Small intestine (tissue), 7 donors: Measurements from ENCODE around the gene TGFB1. TPM values are rescaled to one million over a fixed set of nuclear protein-coding genes. Genes with fewer than 3 reads are reported as not detected.
A peak's percentile ranks its signal among the peaks of the same experiment; 100 is the strongest.
"Not testable (repeated sequence)": the region's sequence is repeated elsewhere in the genome, so short reads cannot be mapped to it uniquely, and the experiment has no call there.

Experiments used
- DNase-seq, 2 donors: peaks; one replicate each; pipeline versions ENCODE4 v3.0.0 to v3.0.0-alpha.2; 2013
- FAIRE-seq: peaks from 2 replicates; lab custom pipeline; 2012; peaks lifted over from hg19 to GRCh38; lab: Jason Lieb, UNC
- H3K27ac ChIP-seq, 3 donors: one replicate each; pipeline ENCODE4 v1.5.1; 2013; ENCODE audit warnings: low read length in 2 of 3, mild to moderate bottlenecking in 2 of 3, control low read depth in 1 of 3, inconsistent platforms in 1 of 3, low read depth in 1 of 3, moderate library complexity in 1 of 3
- H3K27me3 ChIP-seq, 3 donors: one replicate each; pipeline ENCODE4 v1.6.1; 2013; ENCODE audit warnings: low read length in 3 of 3, inconsistent platforms in 1 of 3; ENCODE audit not compliant: control insufficient read depth in 3 of 3, insufficient read depth in 3 of 3
- H3K36me3 ChIP-seq, 3 donors: one replicate each; pipeline ENCODE4 v1.6.1; 2013; ENCODE audit warnings: low read length in 3 of 3, inconsistent platforms in 1 of 3, low read depth in 1 of 3, mild to moderate bottlenecking in 1 of 3, moderate library complexity in 1 of 3; ENCODE audit not compliant: control insufficient read depth in 3 of 3, insufficient read depth in 2 of 3
- H3K4me1 ChIP-seq, 3 donors: one replicate each; pipeline ENCODE4 v1.6.1; 2013; ENCODE audit warnings: low read length in 2 of 3, inconsistent platforms in 1 of 3, low read depth in 1 of 3, mild to moderate bottlenecking in 1 of 3, moderate library complexity in 1 of 3; ENCODE audit not compliant: control insufficient read depth in 3 of 3, insufficient read depth in 2 of 3
- H3K4me3 ChIP-seq, 3 donors: one replicate each; pipeline ENCODE4 v1.5.1; 2013; ENCODE audit warnings: low read length in 3 of 3, control low read depth in 1 of 3, inconsistent platforms in 1 of 3, low read depth in 1 of 3, mild to moderate bottlenecking in 1 of 3, moderate library complexity in 1 of 3
- H3K9me3 ChIP-seq, 2 donors: one replicate each; pipeline ENCODE4 v1.6.1; 2013; ENCODE audit warnings: low read depth in 1 of 2, low read length in 1 of 2; ENCODE audit not compliant: control insufficient read depth in 2 of 2, insufficient read depth in 1 of 2
- WGBS, 3 donors: extraction: QIAGEN DNeasy Blood & Tissue Kit; methylation state at CpG; one replicate each; pipeline ENCODE4 v1.1.7; 2013; 5-methylcytosine and 5-hydroxymethylcytosine counted together
- polyA plus RNA-seq, 4 donors: library from polyadenylated mRNA; stranded (reverse) in 3 of 4; unstranded in 1 of 4; fragments of 200-250 nt in 3 of 4; fragments of 120-200 nt in 1 of 4; gene quantifications; one replicate each; pipeline versions ENCODE4 v1.2.1 to v1.2.3, GENCODE V29; 2013
- donor health status: healthy with polysubstance abuse.
- donor health status: control.
- donor health status: control.
- donor health status: Bipolar disorder and iron deficiency.
- donor health status: healthy.

The TGFB1 gene
- polyA plus RNA-seq, 4 donors, result 1.1 to 18.8 (median 8.5) TPM

- no peak for DNase-seq
- H3K4me3 ChIP-seq, result peak overlapping the region in 2 of 3 donors; percentile 51 to 54
- no peak for FAIRE-seq
- no peaks in the 10 kb centered on the region for H3K27me3 ChIP-seq
- no peaks in the 10 kb centered on the region for H3K9me3 ChIP-seq
- H3K27ac ChIP-seq, result peak overlapping the region in 1 of 3 donors; percentile 63
- peaks cover 0 to 8% (median 0%) of the 10 kb centered on the region in 3 donors for H3K36me3 ChIP-seq
- 62 to 68% (median 65%) methylated on average over 8 of the region's 8 CpGs for WGBS, 3 donors
- peaks cover 0 to 5% (median 0%) of the 10 kb centered on the region in 3 donors for H3K4me1 ChIP-seq
Measured at GRCh38 chr19:41376998-41377365, 23.3 kb upstream of the TGFB1 start.

GRCh38 chr19:41376241-41376997 lies 22.7 kb upstream of the TGFB1 start, which contains the start of gene TMEM91:
Gene TMEM91, plus strand, starts transcription at chr19:41376533. Its CDS starts 1,777 bp downstream, at chr19:41378310.
- H3K36me3 ChIP-seq, result peaks cover 0 to 5% (median 0%) of the 10 kb centered on the region in 3 donors
- peaks cover 0 to 5% (median 0%) of the 10 kb centered on the region in 3 donors for H3K4me1 ChIP-seq
- no peaks in the 10 kb centered on the region for H3K9me3 ChIP-seq
- H3K27ac ChIP-seq, result peak within 1 kb of the TSS in 1 of 3 donors; percentile 63
- WGBS, 3 donors, result 7 to 9% (median 8%) methylated on average over 44 to 47 of the region's 47 CpGs
- FAIRE-seq, result no peak
- DNase-seq, result peak in 1 of 2 donors; percentile 76
- H3K4me3 ChIP-seq, result peak within 1 kb of the TSS; percentile 51 to 62 (median 54)
- no peaks in the 10 kb centered on the region for H3K27me3 ChIP-seq

GRCh38 chr19:41373993-41374392 lies 20.3 kb upstream of the TGFB1 start:
- H3K27ac ChIP-seq, result no peak overlapping the region
- H3K27me3 ChIP-seq, result no peaks in the 10 kb centered on the region
- WGBS, 3 donors, result 12 to 31% (median 21%) methylated on average over 12 of the region's 12 CpGs
- peaks cover 0 to 5% (median 0%) of the 10 kb centered on the region in 3 donors for H3K4me1 ChIP-seq
- DNase-seq (peak; percentile 49 to 53), FAIRE-seq (no peak)
- H3K4me3 ChIP-seq, result no peak overlapping the region
- H3K36me3 ChIP-seq, result peaks cover 0 to 8% (median 0%) of the 10 kb centered on the region in 3 donors
- H3K9me3 ChIP-seq, result no peaks in the 10 kb centered on the region

DNA sequence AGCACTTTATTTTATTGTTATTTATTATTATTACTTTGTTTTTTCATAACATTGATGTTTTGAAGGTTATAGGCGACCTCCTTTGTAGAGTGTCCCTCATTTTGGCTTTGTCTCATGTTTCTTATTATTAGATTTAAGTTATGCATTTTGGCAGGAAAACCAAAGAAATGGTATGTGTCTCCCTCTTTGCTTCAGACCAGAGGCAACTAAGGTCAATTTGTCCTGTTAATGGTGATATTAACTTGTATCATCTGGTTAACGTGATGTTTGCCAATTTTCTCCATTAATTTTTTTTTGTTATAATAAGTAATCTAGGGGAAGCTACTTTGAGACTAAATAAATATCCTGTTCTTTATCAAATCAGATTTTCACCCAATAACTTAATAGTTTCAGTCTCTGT lies 18.8 kb upstream of the TGFB1 start:
- Histone ChIP-seq H3K9me3 (no peaks in the 10 kb centered on the region), H3K4me3 (no peak overlapping the region), H3K4me1 (peaks cover 0 to 8% (median 8%) of the 10 kb centered on the region in 3 donors), H3K27ac (no peak overlapping the region), H3K36me3 (peaks cover 0 to 10% (median 0%) of the 10 kb centered on the region in 3 donors), H3K27me3 (no peaks in the 10 kb centered on the region)
- WGBS, 3 donors, result 72 to 78% (median 74%) methylated on average over 2 of the region's 2 CpGs
- DNase-seq, result no peak
- no peak for FAIRE-seq

- H3K4me3 ChIP-seq, result no peak overlapping the region
- H3K27me3 ChIP-seq, result no peaks in the 10 kb centered on the region
- FAIRE-seq, result no peak
- H3K4me1 ChIP-seq, result peaks cover 0 to 9% (median 8%) of the 10 kb centered on the region in 3 donors
- WGBS, 3 donors, result 93 to 96% (median 93%) methylated on average over 8 of the region's 8 CpGs
- peaks cover 0 to 10% (median 0%) of the 10 kb centered on the region in 3 donors for H3K36me3 ChIP-seq
- H3K27ac ChIP-seq, result no peak overlapping the region
- no peak for DNase-seq
- no peaks in the 10 kb centered on the region for H3K9me3 ChIP-seq
Measured at GRCh38 chr19:41371541-41371940, 17.8 kb upstream of the TGFB1 start.

DNA sequence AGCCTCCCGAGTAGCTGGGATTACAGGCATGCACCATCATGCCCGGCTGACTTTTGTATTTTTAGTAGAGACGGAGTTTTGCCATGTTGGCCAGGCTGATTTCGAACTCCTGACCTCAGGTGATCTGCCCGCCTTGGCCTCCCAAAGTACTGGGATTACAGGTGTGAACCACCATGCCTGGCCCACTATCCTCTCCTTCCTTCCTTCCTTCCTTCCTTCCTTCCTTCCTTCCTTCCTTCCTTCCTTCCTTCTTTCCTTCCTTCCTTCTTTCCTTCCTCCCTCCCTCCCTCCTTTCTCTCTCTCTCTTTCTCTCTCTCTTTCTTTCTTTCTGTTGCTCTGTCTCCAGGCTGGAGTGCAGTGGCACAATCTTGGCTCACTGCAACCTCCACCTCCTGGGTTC lies 17.4 kb upstream of the TGFB1 start:
- H3K36me3 ChIP-seq, result peaks cover 0 to 10% (median 0%) of the 10 kb centered on the region in 3 donors
- not testable (repeated sequence) for FAIRE-seq, H3K9me3 ChIP-seq, H3K27me3 ChIP-seq, H3K4me1 ChIP-seq, DNase-seq, H3K4me3 ChIP-seq, H3K27ac ChIP-seq
- 91 to 97% (median 91%) methylated on average over 5 of the region's 5 CpGs for WGBS, 3 donors

GRCh38 chr19:41369769-41370168 lies 16.0 kb upstream of the TGFB1 start:
- Histone ChIP-seq H3K4me1 (peaks cover 2 to 13% (median 8%) of the 10 kb centered on the region in 3 donors), H3K4me3 (no peak overlapping the region), H3K9me3 (no peaks in the 10 kb centered on the region), H3K27me3 (no peaks in the 10 kb centered on the region), H3K36me3 (peaks cover 0 to 10% (median 0%) of the 10 kb centered on the region in 3 donors), H3K27ac (no peak overlapping the region)
- no peak for FAIRE-seq
- no peak for DNase-seq
- WGBS, 3 donors, result 96 to 100% (median 96%) methylated on average over 2 of the region's 2 CpGs

DNA sequence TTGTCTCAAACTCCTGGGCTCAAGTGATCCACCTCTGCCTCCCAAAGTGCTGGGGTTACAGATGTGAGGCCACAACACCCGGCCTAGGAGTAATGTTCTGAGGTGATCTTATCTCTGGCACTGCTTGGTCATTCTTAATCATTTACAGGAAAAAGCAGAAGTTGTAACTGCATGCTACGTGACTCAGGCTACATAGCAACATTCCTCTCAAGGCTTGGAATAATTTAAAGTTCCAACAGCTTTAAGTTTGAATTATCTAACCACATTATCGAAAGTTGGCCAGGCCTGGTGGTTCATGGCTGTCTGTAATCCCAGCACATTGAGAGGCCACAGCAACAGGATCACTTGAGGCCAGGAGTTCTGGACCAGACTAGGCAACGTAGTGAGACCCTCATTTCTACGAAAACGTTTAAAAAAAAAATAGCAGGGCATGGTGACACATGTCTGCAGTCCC lies 14.2 kb upstream of the TGFB1 start:
- peak overlapping the region in 2 of 3 donors; percentile 46 to 83 for H3K27ac ChIP-seq
- no peak for FAIRE-seq
- H3K4me1 ChIP-seq, result peaks cover 3 to 22% (median 6%) of the 10 kb centered on the region in 3 donors
- no peaks in the 10 kb centered on the region for H3K27me3 ChIP-seq
- no peaks in the 10 kb centered on the region for H3K9me3 ChIP-seq
- 26 to 49% (median 33%) methylated on average over 6 of the region's 6 CpGs for WGBS, 3 donors
- H3K4me3 ChIP-seq, result no peak overlapping the region
- H3K36me3 ChIP-seq, result peaks cover 0 to 10% (median 0%) of the 10 kb centered on the region in 3 donors
- peak; percentile 53 to 67 for DNase-seq
